GM03348 (cell line): ENCODE measurements around the gene AQP12A.

Experiments
- DNase-seq: peaks from one replicate; pipeline ENCODE4 v3.0.0; 2012; ENCODE audit warnings: low spot score

AQP12A gene

GRCh38 chr2:240741091-240741490, 49.4 kb downstream of the AQP12A start:
- no peak for DNase-seq

GRCh38 chr2:240742602-240743095, 51.0 kb downstream of the AQP12A start:
- DNase-seq: no peak

GRCh38 chr2:240745456-240745855, 53.8 kb downstream of the AQP12A start:
- DNase-seq: no peak

- no peak for DNase-seq
These were observed 54.3 kb downstream of the AQP12A start for GRCh38 chr2:240745962-240746361.

- no peak for DNase-seq
These were observed 55.0 kb downstream of the AQP12A start for GRCh38 chr2:240746671-240747070.

- no peak for DNase-seq
These were observed 55.6 kb downstream of the AQP12A start for GRCh38 chr2:240747256-240747655.
